ENCODE data around the gene APLF.

- no peak for TF ChIP-seq CTCF (IDR thresholded peaks at IDR 0.05 in 2 of 3, conservative IDR thresholded peaks at IDR 0.05 in 1 of 3; ENCODE audit: control insufficient read depth in 2 of 3, extremely low read depth in 1 of 3, insufficient read depth in 1 of 3, low read depth in 3 of 3, low read length in 3 of 3)
- no peak for TF ChIP-seq GABPA (IDR thresholded peaks at IDR 0.05; ENCODE audit: low read depth)
- no peak for TF ChIP-seq SP1 (IDR thresholded peaks at IDR 0.05; ENCODE audit: low read depth, low read length)
- no peak for TF ChIP-seq ZZZ3 (IDR thresholded peaks at IDR 0.05; ENCODE audit: control insufficient read depth, insufficient read length, low read depth)
- TF ChIP-seq NRF1 (conservative IDR thresholded peaks at IDR 0.05; ENCODE audit: low read depth, low read length): no peak
- no peak for TF ChIP-seq TAF1 (IDR thresholded peaks at IDR 0.05; ENCODE audit: borderline replicate concordance, low read depth, low read length)
- no peak for TF ChIP-seq EZH2 (IDR thresholded peaks at IDR 0.05; ENCODE audit: borderline replicate concordance, control insufficient read depth, low read depth, low read length)
- no peak for TF ChIP-seq SMC3 (IDR thresholded peaks at IDR 0.05; ENCODE audit: borderline replicate concordance, low read length)
- no peak for TF ChIP-seq REST (IDR thresholded peaks at IDR 0.05; ENCODE audit: low read depth, low read length)
- TF ChIP-seq CREM (IDR thresholded peaks at IDR 0.05; ENCODE audit: low read depth): no peak
- TF ChIP-seq USF2 (IDR thresholded peaks at IDR 0.05; ENCODE audit: borderline replicate concordance, low read depth, low read length): no peak
- TF ChIP-seq ATF7 (IDR thresholded peaks at IDR 0.05; ENCODE audit: low read depth): no peak
- TF ChIP-seq POLR2AphosphoS5 (IDR thresholded peaks at IDR 0.05; ENCODE audit: low read length): no peak
Observed at GRCh38 chr2:68500649-68501048, 33.3 kb downstream of the APLF start.

Measured in GM12878 (cell line).